ENCODE data around the gene TMEFF2. TPM values are rescaled to one million over a fixed set of nuclear protein-coding genes. Genes with fewer than 3 reads are reported as not detected.

The TMEFF2 gene
- total and polyA plus RNA-seq, 2 of the 8 experiments (the other 6 are each of a cell fraction or from before 2014, with no cell fraction given) = 0.91 to 3.7 TPM

DNA sequence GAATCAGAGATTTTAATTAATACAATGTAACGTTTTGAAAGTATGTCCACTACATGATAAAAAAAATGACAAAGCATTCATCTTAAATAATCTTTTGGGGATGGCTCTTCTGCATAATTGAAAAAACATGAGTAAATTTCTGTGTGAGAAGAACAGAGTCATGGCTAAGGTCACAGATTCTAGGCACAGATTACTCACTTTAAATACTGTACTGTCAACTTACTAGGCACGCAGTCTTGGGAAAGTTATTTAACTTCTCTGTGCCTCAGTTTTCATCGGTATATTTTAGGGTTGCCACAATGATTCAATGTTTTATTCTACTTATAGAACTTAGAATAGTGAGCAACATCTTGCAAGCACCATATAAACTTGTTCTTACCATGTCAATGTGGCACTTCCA lies 49.2 kb downstream of the TMEFF2 start:
- Histone ChIP-seq H3K4me2 (ENCODE audit: insufficient read depth in 1 of 2, low read depth in 2 of 2, low read length in 2 of 2) (no peak overlapping the region), H2BK15ac (ENCODE audit: low read length) (no peak overlapping the region), H4K91ac (replicated peaks; ENCODE audit: insufficient read length, low read length) (no peak overlapping the region), H4K5ac (ENCODE audit: insufficient read length, low read depth, low read length) (no peak overlapping the region), H3K27me3 (replicated peaks in 1 of 4; ENCODE audit: control insufficient read depth in 3 of 4, extremely low read depth in 1 of 4, insufficient read depth in 3 of 4, low read length in 3 of 4) (no peaks in the 10 kb centered on the region), H3K4ac (replicated peaks; ENCODE audit: insufficient read length, low read depth, low read length) (no peak overlapping the region), H4K20me1 (replicated peaks in 1 of 2; ENCODE audit: control insufficient read depth in 1 of 2, insufficient read depth in 2 of 2, low read length in 2 of 2) (no peaks in the 10 kb centered on the region), H3K27ac (ENCODE audit: low read depth, low read length) (no peak overlapping the region), H3K56ac (replicated peaks; ENCODE audit: insufficient read length, low read depth, low read length) (no peak overlapping the region), H2AK5ac (ENCODE audit: low read depth, low read length) (no peak overlapping the region), H3K23ac (ENCODE audit: insufficient read length) (no peak overlapping the region), H3K4me3 (ENCODE audit: extremely low read depth in 1 of 4, insufficient read depth in 2 of 4, low read depth in 3 of 4, low read length in 4 of 4) (no peak overlapping the region), H2AFZ (ENCODE audit: low read length) (no peak overlapping the region), H3K9ac (replicated peaks in 1 of 4; ENCODE audit: extremely low read depth in 1 of 4, low read depth in 3 of 4, low read length in 3 of 4) (no peak overlapping the region), H3K79me2 (ENCODE audit: control insufficient read depth in 1 of 2, insufficient read depth in 2 of 2, low read length in 2 of 2) (no peaks in the 10 kb centered on the region), H3K9me3 (ENCODE audit: insufficient read depth in 2 of 2, low read depth in 1 of 2, low read length in 1 of 2) (no peaks in the 10 kb centered on the region), H3K18ac (ENCODE audit: extremely low read depth, low read length) (no peak overlapping the region), H3K4me1 (replicated peaks in 1 of 4; ENCODE audit: control insufficient read depth in 3 of 4, insufficient read depth in 4 of 4, low read length in 3 of 4) (no peaks in the 10 kb centered on the region), H3K36me3 (ENCODE audit: control insufficient read depth in 2 of 4, insufficient read depth in 4 of 4, low read length in 3 of 4) (no peaks in the 10 kb centered on the region), H3K14ac (ENCODE audit: insufficient read length) (no peak overlapping the region), H2BK12ac (ENCODE audit: low read depth, low read length) (no peak overlapping the region), H2BK120ac (replicated peaks; ENCODE audit: low read depth, low read length) (no peak overlapping the region), H2BK5ac (ENCODE audit: low read depth, low read length) (no peak overlapping the region), H2BK20ac (ENCODE audit: low read length) (no peak overlapping the region), H3K23me2 (ENCODE audit: low read depth, low read length) (no peaks in the 10 kb centered on the region), H4K8ac (ENCODE audit: extremely low read depth, insufficient read depth, low read length) (no peak overlapping the region), H3K79me1 (ENCODE audit: low read depth, low read length) (no peaks in the 10 kb centered on the region)
- DNase-seq (ENCODE audit: low read depth in 1 of 2, low spot score in 2 of 2) (no peak), FAIRE-seq (no peak)
- 84% methylated on average over 3 of the region's 3 CpGs; no CpG with 5 or more reads in 1 of the 2 experiments for WGBS, 2 experiments (ENCODE audit: extremely low coverage in 1 of 2, insufficient coverage in 1 of 2, insufficient read length in 1 of 2, insufficient replicate concordance in 2 of 2, low coverage in 1 of 2, low lambda C conversion rate in 2 of 2, missing lambda C conversion rate in 1 of 2)
- ChIA-PET POLR2A (ENCODE audit: partially characterized antibody) (no interaction called here), CTCF (ENCODE audit: partially characterized antibody) (no interaction called here)
- no peak for TF ChIP-seq KDM1A (IDR thresholded peaks at IDR 0.05; ENCODE audit: borderline replicate concordance, low read length)
- no peak for TF ChIP-seq SRF (IDR thresholded peaks at IDR 0.05; ENCODE audit: low read depth, low read length)
- TF ChIP-seq CHD1 (IDR thresholded peaks at IDR 0.05; ENCODE audit: low read depth, low read length) = no peak
- no peak for TF ChIP-seq TCF12 (IDR thresholded peaks at IDR 0.05; ENCODE audit: low read depth, low read length)
- TF ChIP-seq PHF8 (conservative IDR thresholded peaks at IDR 0.05; ENCODE audit: low read depth, low read length) = no peak
- no peak for TF ChIP-seq JUN (IDR thresholded peaks at IDR 0.05; ENCODE audit: low read depth, low read length)
- TF ChIP-seq SIX5 (IDR thresholded peaks at IDR 0.05; ENCODE audit: low read depth, low read length) = no peak
- TF ChIP-seq SIN3A (conservative IDR thresholded peaks at IDR 0.05 in 1 of 2, IDR thresholded peaks at IDR 0.05 in 1 of 2; ENCODE audit: low read depth in 1 of 2, low read length in 2 of 2) = no peak
- TF ChIP-seq BRCA1 (IDR thresholded peaks at IDR 0.05; ENCODE audit: low read depth, low read length) = no peak
- no peak for TF ChIP-seq RNF2 (IDR thresholded peaks at IDR 0.05; ENCODE audit: borderline replicate concordance, low read depth, low read length, missing control alignments, poor library complexity, severe bottlenecking)
- TF ChIP-seq EP300 (IDR thresholded peaks at IDR 0.05; ENCODE audit: borderline replicate concordance in 1 of 2, low read depth in 2 of 2, low read length in 2 of 2) = no peak
- no peak for TF ChIP-seq SAP30 (IDR thresholded peaks at IDR 0.05; ENCODE audit: insufficient read depth, insufficient replicate concordance, low read length)
- TF ChIP-seq RBBP5 (IDR thresholded peaks at IDR 0.05; ENCODE audit: borderline replicate concordance, low read depth, low read length) = no peak
- TF ChIP-seq CHD2 (IDR thresholded peaks at IDR 0.05; ENCODE audit: low read length) = no peak

All from H1 (cell line).